MM.1S (cell line): ENCODE data around the gene DAD1.

Source experiments
- CTCF ChIP-seq: fragments of 300-600 bp; sonication (generic); IDR thresholded peaks from 2 replicates; pipeline ENCODE4 v1.5.1; 2016; ENCODE audit warnings: antibody characterized with exemption, low read length, mixed read lengths
- EZH2 ChIP-seq: fragments of 300-600 bp; sonication (generic); optimal IDR thresholded peaks from 2 replicates; pipeline ENCODE3; 2017; ENCODE audit warnings: low read depth, mild to moderate bottlenecking, antibody characterized with exemption, low read length, mixed read lengths
- EZH2phosphoT487 ChIP-seq: fragments of 300-600 bp; sonication (generic); IDR thresholded peaks from 2 replicates; pipeline ENCODE4 v1.6.1; 2018; ENCODE audit warnings: antibody characterized with exemption, low read length

- TF ChIP-seq CTCF (no peak), EZH2 (no peak), EZH2phosphoT487 (no peak)
These were observed 9.1 kb downstream of the DAD1 start for GRCh38 chr14:22579881-22580280.
